HG02610 (cell line): Measurements from ENCODE around the gene GABRB2.
"Not testable (repeated sequence)": the region's sequence is repeated elsewhere in the genome, so short reads cannot be mapped to it uniquely, and the experiment has no call there.

Experiments used
- ATAC-seq: cut with Tn5 transposase; IDR thresholded peaks from one replicate; pipeline ENCODE4 v1.9.1; 2021; ENCODE audit warnings: mild to moderate bottlenecking, moderate library complexity; ENCODE audit not compliant: unreplicated experiment

GABRB2 gene

GRCh38 chr5:161258438-161258837, 288.1 kb downstream of the GABRB2 start:
- no peak for ATAC-seq

GRCh38 chr5:161256957-161257356, 289.6 kb downstream of the GABRB2 start:
- no peak for ATAC-seq

- ATAC-seq = not testable (repeated sequence)
Observed at GRCh38 chr5:161252955-161253354, 293.6 kb downstream of the GABRB2 start.

DNA sequence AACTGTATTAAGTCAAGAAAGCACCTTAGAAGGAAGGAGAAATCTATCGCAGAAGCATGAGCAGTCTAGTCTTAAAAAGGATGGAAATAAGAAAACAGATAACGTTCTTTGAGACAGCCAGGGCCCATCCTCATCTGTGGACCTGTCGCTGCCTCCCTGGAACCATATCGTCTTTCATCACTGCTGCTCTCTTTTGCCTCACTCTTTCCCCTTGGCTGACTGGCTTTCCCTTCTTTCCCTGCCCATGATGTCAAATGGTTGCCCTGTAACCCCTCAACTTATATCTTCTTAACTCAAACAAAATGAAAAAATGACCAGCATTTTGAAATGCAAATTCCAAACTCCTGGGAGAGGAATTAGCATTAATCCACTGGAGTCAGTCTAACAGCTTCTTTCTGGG, 299.8 kb downstream of the GABRB2 start:
- no peak for ATAC-seq

- ATAC-seq = not testable (repeated sequence)
Observed at GRCh38 chr5:161245846-161246245, 300.7 kb downstream of the GABRB2 start.
